G401 (cell line): ENCODE measurements around the gene TXNDC16. TPM values are rescaled to one million over a fixed set of nuclear protein-coding genes. Genes with fewer than 3 reads are reported as not detected.

ENCODE experiments used
- DNase-seq: peaks from one replicate; pipeline ENCODE4 v3.0.0-alpha.2; 2015; ENCODE audit warnings: low spot score
- in situ Hi-C: cut with HindIII; loops from 2 replicates; pipeline ENCODE4 v1.10.0; 2016; ENCODE audit warnings: low sequenced_read_pairs, mixed read lengths
- total RNA-seq: library from RNA; depleted of rRNA; stranded (reverse); fragments of >200 nt; shearing (Covaris generic); gene quantifications from 2 replicates; pipeline ENCODE4 v1.2.3, GENCODE V29; 2014; rRNA removed

Gene TXNDC16
- total RNA-seq, 1 experiment from 2014 or later, result 17.1 TPM

- DNase-seq, result no peak
- in situ Hi-C loops, result no loop called here
Measured at GRCh38 chr14:52402812-52403526, 149.3 kb downstream of the TXNDC16 start.

GRCh38 chr14:52400846-52401245 lies 151.5 kb downstream of the TXNDC16 start:
- no peak for DNase-seq
- in situ Hi-C loops, result no loop called here

DNA sequence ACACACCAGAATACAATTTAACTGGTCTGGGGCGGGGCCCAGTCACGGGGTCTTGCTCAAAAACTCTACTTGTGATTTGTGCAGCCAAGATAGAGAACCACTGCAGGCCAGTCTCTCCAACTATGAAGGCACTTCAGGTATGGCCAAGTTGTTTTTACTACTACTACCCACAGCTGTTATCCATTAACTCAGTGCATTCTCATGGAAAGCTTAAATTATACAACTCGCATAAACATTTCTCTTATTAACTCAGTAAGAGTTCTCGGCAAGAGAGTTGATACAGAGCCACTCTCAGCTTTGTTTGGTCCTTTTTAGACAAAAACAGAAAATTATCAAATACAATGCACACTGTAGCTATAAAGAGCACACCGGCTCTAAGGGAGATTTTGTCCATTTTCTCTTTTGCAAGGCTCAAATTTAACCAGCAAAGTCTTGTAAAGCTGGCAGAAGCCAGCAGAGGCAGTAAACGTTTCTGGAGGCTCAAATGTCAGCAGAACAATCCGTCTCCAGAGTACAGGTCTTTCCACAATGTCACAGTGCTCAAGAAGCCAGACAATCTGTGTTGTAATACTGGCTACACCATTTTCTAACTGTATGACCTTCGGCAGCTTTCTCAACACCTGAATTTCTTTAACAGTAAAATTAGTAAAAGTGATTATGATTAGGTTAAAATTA lies 152.2 kb downstream of the TXNDC16 start:
- in situ Hi-C loops, result no loop called here
- DNase-seq, result no peak

DNA sequence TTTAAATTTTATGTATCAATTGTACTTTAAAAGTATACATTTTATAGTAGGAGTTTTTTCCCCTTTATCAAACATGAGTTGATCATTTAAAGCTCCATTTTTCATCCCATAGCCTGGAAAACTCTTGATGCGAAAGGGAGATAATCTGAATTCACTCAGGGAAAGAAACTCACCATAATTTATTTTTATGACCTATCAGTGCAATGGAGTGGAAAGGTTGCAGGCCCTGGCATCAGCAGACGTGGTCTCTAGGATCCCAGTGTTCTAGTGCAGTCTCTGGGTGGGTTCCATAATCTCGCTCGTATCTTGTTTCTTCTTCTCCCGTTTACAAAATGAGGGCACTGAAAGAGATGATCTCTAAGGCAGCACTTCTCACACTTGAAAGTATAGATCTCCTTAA lies 153.2 kb downstream of the TXNDC16 start:
- DNase-seq, result no peak
- in situ Hi-C loops, result no loop called here

DNA sequence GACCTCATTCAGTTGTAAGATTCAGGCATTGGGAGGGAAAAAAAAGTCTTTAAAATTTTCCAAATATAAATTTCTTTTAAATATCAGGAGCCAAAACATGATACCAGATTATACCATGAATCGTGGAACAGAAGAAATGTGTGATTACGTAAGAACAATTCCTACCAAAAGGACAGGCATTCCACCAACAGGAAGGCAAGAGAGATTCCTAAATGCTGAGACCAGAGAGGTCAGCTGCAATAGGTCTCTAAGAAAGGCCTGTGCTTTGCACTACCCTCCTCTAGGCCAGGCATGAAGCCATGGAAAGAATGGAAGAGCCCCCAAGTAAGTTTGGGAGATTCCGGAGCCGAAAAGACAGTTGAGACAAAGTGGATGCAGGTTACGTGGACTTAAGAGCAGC lies 154.5 kb downstream of the TXNDC16 start:
- no peak for DNase-seq
- in situ Hi-C loops, result no loop called here

DNA sequence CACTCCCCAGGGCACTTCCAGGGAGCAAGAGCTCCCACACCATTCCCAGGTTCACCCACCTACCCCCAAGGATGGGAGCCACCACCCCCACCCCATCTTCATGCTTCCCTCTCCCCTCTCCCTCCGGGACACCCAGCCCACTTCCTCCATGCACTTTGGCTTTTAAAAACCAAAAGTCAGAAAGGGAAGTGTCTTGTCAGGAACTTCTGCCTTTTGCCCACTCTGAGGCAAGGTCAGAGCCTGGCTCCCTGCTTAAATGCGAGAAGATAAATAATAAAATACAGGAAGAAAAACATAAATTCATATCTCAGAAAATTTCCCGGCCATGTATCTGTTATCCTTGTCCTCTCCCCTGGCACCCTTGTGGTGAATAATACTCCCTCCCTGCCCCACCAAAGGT lies 156.6 kb downstream of the TXNDC16 start:
- in situ Hi-C loops, result no loop called here
- no peak for DNase-seq

GRCh38 chr14:52391881-52392615 lies 160.3 kb downstream of the TXNDC16 start:
- no peak for DNase-seq
- in situ Hi-C loops, result no loop called here

Other genes with a start within 250 kb of the TXNDC16 start
- gene PTGER2, start 238.2 kb downstream of the TXNDC16 start, total RNA-seq, result 0.10 and 0.43 TPM in 2 replicates
- 2.5 and 7.8 TPM in 2 replicates for gene GPR137C, start 331 bp upstream of the TXNDC16 start, total RNA-seq
- gene ERO1A, start 143.1 kb upstream of the TXNDC16 start, total RNA-seq, result 75.4 and 121 TPM in 2 replicates
- gene PSMC6, start 154.7 kb upstream of the TXNDC16 start, total RNA-seq, result 247 and 252 TPM in 2 replicates
- gene STYX, start 177.7 kb upstream of the TXNDC16 start, total RNA-seq, result 28.6 and 33.9 TPM in 2 replicates
- gene GNPNAT1, start 239.1 kb upstream of the TXNDC16 start, total RNA-seq, result 158 and 201 TPM in 2 replicates